Measurements from ENCODE around the gene XXYLT1.

DNA sequence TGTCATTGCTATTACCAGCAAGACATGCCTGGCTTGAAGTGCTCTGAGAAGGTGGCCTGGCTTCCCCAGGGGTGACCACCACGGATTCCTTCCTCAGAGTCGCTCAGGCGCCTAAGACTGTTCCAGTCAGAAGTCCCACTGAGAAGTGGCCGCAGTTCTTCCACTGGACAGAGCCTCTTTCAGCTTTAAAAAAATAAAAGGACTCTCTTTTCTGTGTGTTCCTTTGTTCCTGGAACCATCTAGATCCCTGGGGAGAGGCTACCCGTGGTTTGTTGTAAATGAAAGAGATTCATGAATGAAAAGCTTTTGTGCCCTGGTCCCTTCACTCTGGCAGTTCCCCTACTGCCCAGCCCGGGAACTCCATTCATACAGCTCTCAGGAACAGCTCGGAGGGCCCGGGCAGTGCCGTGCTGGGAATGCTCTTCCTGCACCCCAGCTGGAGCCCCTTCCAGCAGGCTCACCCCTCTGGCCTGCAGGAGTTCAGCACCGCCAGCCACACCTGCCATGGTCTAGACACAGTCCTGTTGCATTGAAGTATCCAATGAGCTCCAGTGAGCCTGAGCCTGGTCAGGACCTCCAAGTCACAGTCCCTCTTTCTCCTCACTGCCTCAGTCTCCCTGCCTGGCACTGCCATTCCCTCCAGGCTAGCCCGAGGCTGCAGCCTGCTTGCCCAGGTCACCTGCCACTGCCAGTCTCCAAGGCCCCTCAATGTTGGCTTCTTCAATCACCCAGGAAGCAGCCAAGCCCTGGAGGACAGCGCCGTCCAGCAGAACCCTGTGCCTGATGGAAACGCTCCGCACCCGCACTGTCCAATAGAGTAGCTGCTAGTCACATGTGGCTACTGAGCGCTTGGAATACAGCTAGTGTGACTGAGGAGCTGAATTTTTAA, 75.4 kb downstream of the XXYLT1 start:
- TF ChIP-seq, protein P1, sequence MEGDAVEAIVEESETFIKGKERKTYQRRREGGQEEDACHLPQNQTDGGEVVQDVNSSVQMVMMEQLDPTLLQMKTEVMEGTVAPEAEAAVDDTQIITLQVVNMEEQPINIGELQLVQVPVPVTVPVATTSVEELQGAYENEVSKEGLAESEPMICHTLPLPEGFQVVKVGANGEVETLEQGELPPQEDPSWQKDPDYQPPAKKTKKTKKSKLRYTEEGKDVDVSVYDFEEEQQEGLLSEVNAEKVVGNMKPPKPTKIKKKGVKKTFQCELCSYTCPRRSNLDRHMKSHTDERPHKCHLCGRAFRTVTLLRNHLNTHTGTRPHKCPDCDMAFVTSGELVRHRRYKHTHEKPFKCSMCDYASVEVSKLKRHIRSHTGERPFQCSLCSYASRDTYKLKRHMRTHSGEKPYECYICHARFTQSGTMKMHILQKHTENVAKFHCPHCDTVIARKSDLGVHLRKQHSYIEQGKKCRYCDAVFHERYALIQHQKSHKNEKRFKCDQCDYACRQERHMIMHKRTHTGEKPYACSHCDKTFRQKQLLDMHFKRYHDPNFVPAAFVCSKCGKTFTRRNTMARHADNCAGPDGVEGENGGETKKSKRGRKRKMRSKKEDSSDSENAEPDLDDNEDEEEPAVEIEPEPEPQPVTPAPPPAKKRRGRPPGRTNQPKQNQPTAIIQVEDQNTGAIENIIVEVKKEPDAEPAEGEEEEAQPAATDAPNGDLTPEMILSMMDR (optimal IDR thresholded peaks at IDR 0.05 in 1 of 3, IDR thresholded peaks at IDR 0.05 in 1 of 3, conservative IDR thresholded peaks at IDR 0.05 in 1 of 3; ENCODE audit: extremely low read depth in 1 of 3, insufficient read depth in 2 of 3, low read length in 3 of 3), result no peak
- TF ChIP-seq EZH2 (IDR thresholded peaks at IDR 0.05; ENCODE audit: low read length), result no peak
